AG09319 (cell line): ENCODE measurements around the gene TBC1D16.
A peak's percentile ranks its signal among the peaks of the same experiment; 100 is the strongest.

ENCODE experiments used
- DNase-seq: peaks from one replicate; pipeline ENCODE4 v3.0.0-alpha.2; 2010; ENCODE audit warnings: low read depth; ENCODE audit errors: extremely low read depth
- CTCF ChIP-seq: IDR thresholded peaks from 2 replicates; pipeline ENCODE4 v1.5.1; 2011; ENCODE audit warnings: low read depth, mild to moderate bottlenecking, inconsistent platforms, low read length, moderate library complexity

TBC1D16 gene

GRCh38 chr17:79992649-79993389 is 42.9 kb downstream of the TBC1D16 start:
- TF ChIP-seq CTCF, result no peak
- no peak for DNase-seq

- TF ChIP-seq CTCF, result no peak
- no peak for DNase-seq
These were observed 43.6 kb downstream of the TBC1D16 start for GRCh38 chr17:79991924-79992648.

DNA sequence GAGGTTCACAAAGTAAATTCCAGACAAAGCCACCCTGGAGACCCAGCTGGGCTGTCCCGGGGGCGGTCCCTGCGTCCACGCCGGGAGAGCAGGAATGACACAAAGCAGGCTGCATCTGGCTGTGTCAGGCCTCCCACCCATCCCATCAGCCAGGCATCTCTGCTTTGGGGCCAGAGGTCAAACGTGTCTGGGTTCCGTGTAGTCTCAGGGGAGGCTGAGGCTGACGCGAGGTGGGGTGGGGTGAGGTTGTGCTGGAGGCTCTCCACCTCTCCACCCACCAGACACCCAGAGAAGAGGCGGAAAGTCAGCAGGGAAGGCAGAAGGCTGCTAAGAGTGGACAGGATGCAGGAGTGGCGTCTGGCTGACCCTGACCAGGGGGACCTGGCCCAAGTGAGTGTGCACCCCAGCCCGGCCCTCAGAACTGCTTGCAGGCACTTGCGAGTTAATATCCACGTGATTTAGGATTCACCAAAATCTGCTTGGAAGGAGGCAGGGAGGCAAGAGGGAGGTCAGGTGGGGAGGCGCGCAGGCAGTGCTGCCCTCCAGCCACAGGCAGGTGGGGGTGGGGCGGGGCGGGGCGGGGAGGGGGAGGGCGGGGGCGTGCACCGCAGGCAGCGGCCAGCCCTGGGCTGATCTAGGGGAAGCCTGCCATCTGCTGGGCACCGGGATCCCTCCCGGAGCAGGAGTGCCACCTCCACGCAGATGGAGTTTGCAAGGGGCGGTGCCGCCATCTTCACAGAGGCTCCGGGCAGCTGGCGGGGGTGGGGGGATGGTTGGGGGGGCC is 44.3 kb downstream of the TBC1D16 start:
- peak; percentile 43 for DNase-seq
- TF ChIP-seq CTCF, result peak; percentile 65

GRCh38 chr17:79990704-79991103 is 45.0 kb downstream of the TBC1D16 start:
- no peak for TF ChIP-seq CTCF
- DNase-seq, result no peak

GRCh38 chr17:79990051-79990592 is 45.5 kb downstream of the TBC1D16 start:
- TF ChIP-seq CTCF, result no peak
- no peak for DNase-seq

- DNase-seq, result no peak
These were observed 46.4 kb downstream of the TBC1D16 start for GRCh38 chr17:79989106-79989835.

More at GRCh38 chr17:79989106-79989835, 46.4 kb downstream of the TBC1D16 start:
- no peak for TF ChIP-seq CTCF
